Stimulated activated CD8-positive, alpha-beta memory T cell treated with anti-CD3 and anti-CD28 coated beads, Interleukin-4, amount 100 ng/mL, for 24 hours (primary cell): ENCODE results near the gene TTC23L.
"Not testable (repeated sequence)": the region's sequence is repeated elsewhere in the genome, so short reads cannot be mapped to it uniquely, and the experiment has no call there.

Source experiments
- DNase-seq: peaks from one replicate; pipeline ENCODE4 v3.0.0-alpha.2; 2020; ENCODE audit warnings: low read depth

TTC23L gene

GRCh38 chr5:34876275-34876674 is 37.3 kb downstream of the TTC23L start:
- no peak for DNase-seq

GRCh38 chr5:34881246-34881645 is 42.3 kb downstream of the TTC23L start:
- DNase-seq, result no peak

- no peak for DNase-seq
Observed at GRCh38 chr5:34886392-34887119, 47.6 kb downstream of the TTC23L start.

GRCh38 chr5:34889394-34889793 is 50.4 kb downstream of the TTC23L start:
- DNase-seq, result no peak

GRCh38 chr5:34891981-34892380 is 53.0 kb downstream of the TTC23L start:
- no peak for DNase-seq

GRCh38 chr5:34892414-34892813 is 53.5 kb downstream of the TTC23L start:
- no peak for DNase-seq

- no peak for DNase-seq
Observed at GRCh38 chr5:34894716-34895115, 55.8 kb downstream of the TTC23L start.

GRCh38 chr5:34895641-34896419 is 56.9 kb downstream of the TTC23L start:
- DNase-seq, result no peak

- DNase-seq, result no peak
Observed at GRCh38 chr5:34897646-34898045, 58.7 kb downstream of the TTC23L start.

- DNase-seq, result peak; percentile 22
Observed at GRCh38 chr5:34898258-34898895, 59.4 kb downstream of the TTC23L start.

- no peak for DNase-seq
Observed at GRCh38 chr5:34899066-34899465, 60.1 kb downstream of the TTC23L start.

GRCh38 chr5:34900652-34901051 is 61.7 kb downstream of the TTC23L start:
- no peak for DNase-seq

GRCh38 chr5:34903260-34903659 is 64.3 kb downstream of the TTC23L start:
- no peak for DNase-seq

- DNase-seq, result no peak
Observed at GRCh38 chr5:34905564-34905963, 66.6 kb downstream of the TTC23L start.

- no peak for DNase-seq
Observed at GRCh38 chr5:34913072-34913471, 74.1 kb downstream of the TTC23L start.

GRCh38 chr5:34914671-34915138 is 75.7 kb downstream of the TTC23L start:
- no peak for DNase-seq

GRCh38 chr5:34915139-34915855 is 76.3 kb downstream of the TTC23L start, which contains the start of the genes BRIX1 and RAD1:
BRIX1 (plus strand) TSS chr5:34915711; CDS start chr5:34915739, 28 bp downstream.
RAD1 (minus strand) TSS chr5:34915504; CDS start chr5:34914892, 612 bp downstream.
- peak; percentile 91 for DNase-seq

- peak; percentile 13 for DNase-seq
Observed at GRCh38 chr5:34915856-34916192, 76.9 kb downstream of the TTC23L start.

GRCh38 chr5:34916518-34916917 is 77.6 kb downstream of the TTC23L start:
- no peak for DNase-seq

GRCh38 chr5:34918025-34918424 is 79.1 kb downstream of the TTC23L start:
- no peak for DNase-seq

GRCh38 chr5:34919077-34919476 is 80.1 kb downstream of the TTC23L start:
- no peak for DNase-seq

GRCh38 chr5:34923256-34923655 is 84.3 kb downstream of the TTC23L start:
- DNase-seq, result not testable (repeated sequence)
